GM19193 (cell line): ENCODE measurements around the gene KATNIP.

Experiments
- POLR2A ChIP-seq: IDR thresholded peaks from 4 replicates; pipeline ENCODE4 v1.6.1; 2011; ENCODE audit not compliant: insufficient read depth, insufficient read length; ENCODE audit errors: extremely low read depth

The KATNIP gene

DNA sequence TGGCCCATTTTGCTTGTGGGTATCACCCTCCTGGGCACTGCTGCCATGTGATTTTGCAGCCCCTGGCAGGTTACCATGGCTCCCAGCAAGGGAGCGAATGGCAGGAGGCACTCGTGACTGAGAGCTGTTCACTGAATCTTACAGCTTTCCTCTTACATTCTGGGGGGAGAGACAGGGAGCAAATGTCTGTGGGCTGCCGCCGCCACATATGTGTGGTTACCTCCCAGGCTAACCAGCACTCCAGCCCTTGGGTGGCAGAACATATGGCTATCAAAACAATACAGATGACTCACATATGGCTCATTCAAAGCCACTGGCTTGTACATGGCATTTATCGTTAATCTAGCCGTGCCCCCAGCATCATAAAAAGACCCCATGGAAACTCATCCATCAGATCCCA, 20.0 kb upstream of the KATNIP start:
- no peak for TF ChIP-seq POLR2A

DNA sequence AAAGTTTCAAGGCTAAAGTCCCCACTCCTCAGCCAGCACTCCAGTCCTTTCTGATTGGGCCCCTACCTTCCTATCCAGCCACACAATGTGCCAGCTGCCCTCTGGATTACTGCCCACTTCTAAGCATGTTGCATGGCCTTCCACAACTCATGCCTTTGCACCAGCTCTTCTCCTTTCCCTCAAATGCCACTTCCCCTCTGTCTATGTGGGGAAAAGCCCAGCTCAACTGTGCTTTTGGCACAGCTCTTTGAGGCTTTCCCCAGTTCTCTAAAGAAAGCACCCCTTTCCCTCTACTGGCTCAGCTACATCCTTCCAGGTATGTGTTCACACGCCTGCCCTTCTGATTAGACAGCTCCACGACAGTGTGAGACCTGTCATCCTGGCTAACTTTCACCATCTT, 18.8 kb upstream of the KATNIP start:
- TF ChIP-seq POLR2A: no peak

DNA sequence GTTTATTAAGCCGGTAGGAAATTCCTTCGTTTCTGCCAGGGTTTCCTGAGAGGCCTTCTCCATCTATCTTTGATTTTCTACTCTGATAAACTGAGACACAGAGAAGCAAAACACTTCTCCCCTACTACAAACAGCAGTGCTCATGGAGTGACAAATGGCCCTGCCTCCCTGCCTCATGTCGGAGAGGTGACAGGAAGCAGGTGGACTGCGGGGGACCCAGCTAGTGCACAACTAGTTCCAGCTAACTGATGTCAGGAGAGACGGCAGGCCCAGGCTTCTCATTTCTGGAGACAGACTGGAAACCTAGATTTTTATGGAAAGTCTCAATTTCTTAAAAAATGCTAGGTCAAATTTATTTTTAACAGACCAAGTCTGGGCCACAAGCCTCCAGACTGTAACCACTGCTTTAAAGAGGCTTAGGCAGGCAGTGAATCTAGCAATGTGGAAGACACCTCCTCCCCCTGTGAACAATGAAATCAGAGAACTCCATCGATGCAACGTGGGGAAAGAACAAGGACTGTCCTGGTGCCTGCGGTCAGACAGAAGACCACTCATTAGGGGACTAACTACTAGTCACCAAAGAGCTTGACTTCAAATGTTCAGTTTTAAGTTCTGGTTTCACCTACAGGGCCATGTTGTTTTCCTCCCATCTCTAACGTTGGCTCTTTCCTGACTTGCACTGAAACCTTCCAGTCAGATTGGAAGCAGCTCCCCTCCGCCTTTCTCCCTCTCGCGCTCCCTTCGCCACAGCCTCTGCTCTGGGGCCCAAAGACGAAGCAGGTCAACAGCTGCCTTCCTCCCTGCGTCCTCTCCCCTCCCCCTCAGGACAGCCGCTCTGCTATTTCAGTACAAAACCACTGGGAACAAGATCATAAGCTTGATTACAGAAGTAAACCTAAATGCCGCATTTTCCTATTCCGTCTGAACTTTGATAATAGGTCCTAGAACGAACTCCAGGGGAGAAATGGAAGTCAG, 17.8 kb upstream of the KATNIP start:
- TF ChIP-seq POLR2A: no peak

DNA sequence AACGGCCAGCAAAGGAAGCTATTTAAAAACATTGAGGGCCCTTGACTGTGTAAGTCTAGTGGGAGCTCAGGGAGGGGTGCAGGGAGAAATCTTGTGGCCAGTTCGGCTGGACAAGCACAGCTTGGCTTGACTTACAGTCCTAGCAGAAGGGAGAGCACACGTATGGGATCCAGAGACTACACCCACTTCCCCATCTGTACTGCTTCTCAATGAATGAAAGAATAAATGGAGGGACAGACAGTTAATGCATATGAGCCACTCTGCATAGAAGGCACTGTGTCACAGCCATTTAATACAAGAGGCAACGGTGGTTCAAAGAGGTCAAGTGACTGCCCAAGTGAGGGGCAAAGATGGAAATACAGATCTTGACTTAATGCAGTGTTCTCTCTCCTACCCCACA, 15.7 kb upstream of the KATNIP start:
- no peak for TF ChIP-seq POLR2A

DNA sequence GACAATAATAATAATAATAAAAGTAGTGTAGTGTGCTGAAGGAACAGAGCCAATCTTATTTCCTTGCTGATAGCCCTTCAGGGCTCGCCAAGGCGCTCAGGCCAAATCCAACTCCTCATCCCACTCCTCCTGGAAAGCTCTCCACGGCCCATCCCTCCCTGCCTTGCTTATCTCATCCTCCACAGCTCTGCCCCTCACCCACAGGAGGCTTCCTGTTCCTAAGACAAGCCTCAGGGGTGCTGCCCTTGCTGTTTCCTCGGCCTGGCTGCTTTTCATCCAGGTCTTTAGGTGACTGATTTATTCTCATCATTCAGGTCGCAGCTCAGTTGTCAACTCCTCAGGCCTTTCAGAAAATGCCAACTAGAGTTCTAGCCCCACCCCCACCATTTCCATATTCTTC, 11.4 kb upstream of the KATNIP start:
- no peak for TF ChIP-seq POLR2A

DNA sequence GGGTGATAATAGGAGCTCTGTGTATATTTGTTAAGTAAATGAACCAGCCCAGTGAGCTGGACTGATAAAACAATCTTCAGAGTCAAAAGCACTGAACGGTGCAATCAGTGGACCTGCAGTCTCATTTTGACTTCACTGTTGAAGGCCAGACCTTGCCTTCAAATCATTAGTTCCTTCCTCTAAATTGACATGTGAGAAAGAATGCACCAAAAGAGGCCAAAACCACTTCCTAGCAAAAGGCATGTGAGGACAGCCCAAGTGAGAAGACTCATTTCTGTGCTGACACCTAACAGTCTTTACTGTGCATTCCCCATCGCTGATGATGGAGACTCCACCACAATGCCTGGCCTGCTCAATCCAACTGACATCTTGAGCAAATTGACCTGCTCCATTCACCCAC, 10.8 kb upstream of the KATNIP start:
- no peak for TF ChIP-seq POLR2A

DNA sequence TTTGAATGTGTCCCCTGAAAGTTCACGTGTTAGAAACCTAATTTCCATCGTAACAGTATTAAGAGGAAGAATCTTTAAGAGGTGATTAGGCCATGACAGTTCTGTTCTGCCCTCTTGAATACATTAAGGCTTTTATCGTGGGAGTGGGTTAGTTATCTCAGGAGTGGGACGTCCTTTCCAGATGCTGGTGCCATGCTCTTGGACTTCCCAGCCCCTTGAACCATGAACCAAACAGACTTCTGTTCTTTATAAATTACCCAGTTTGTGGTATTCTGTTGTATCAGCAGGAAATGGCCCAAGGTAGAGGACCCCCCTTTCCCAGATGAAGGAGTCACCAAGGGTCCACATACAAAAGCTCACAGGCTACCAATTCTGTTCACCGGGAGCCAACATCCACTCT, 10.3 kb upstream of the KATNIP start:
- no peak for TF ChIP-seq POLR2A

DNA sequence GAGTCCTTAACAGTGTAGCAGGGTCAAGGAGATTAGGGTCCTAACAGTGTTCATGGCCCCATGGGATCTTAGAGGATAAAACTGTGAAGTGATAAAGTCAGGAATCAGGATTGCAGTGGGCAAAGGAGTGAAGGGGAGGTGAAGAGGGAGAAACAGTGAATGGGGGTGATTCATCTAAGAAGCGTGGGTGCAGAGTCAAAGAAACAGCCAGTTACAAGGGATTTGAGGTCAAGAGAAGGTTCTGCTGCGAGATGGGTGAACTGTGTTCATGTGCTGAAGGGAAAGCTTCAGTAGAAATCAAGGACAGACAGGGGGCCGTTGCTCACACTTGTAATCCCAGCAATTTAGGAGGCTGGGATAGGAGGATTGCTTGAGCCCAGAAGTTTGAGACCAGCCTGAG, 6.1 kb upstream of the KATNIP start:
- TF ChIP-seq POLR2A: no peak

DNA sequence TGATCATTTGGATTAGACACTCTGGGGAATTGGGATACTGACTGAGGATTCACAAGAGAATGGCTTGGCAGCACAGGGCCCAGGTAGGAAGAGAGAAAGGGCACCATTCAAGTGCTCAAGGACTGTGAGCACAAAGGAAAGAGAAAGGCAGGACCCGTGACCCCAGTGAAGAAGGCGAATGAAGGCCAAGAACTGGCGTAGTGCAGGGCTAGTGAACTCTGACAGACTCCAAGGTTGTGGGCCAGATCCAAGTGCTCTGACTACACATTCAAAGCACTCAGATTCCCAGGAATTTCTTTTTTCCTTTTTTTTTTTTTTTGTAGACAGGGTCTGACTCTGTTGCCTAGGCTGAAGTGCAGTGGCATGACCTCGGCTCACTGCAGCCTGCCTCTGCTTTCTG, 5.3 kb upstream of the KATNIP start:
- TF ChIP-seq POLR2A: no peak

DNA sequence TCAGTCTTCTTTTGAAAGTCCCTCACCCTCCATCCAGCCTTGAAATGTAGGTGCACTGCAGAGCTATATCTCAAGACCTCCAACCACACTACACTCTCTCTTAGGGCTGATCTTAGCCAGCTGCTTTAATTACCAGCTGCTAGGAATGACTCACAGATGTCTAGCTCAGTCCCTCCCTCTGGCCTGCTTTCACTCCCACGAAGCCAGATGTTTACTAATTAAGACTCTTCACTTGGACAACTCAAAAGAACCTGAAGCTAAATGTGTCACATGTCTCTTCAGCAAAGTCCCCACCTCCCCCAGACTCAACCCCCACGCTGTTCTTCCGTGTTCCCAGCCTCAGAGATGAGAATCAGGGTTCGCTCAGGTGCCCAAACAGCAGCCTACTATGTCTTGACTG, 2.8 kb upstream of the KATNIP start:
- TF ChIP-seq POLR2A: no peak

DNA sequence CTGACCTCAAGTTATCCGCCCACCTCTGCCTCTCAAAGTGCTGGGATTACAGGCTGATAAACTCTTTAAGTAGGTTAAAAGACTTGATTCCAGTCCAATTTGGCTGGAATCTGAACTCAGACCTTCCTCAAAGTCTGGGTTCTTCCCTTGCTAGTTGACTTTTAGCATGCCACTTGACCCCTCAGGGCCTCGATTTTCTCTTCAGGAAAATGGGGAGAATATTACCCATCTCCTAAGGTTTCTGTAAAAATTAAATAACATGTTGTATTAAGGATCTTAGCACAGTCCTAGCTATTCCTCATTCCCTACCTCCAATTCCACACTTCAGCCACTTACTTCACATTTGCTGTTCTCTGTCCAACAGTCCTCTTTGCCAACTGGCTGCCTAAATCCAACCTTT, 2.1 kb upstream of the KATNIP start:
- TF ChIP-seq POLR2A: no peak

DNA sequence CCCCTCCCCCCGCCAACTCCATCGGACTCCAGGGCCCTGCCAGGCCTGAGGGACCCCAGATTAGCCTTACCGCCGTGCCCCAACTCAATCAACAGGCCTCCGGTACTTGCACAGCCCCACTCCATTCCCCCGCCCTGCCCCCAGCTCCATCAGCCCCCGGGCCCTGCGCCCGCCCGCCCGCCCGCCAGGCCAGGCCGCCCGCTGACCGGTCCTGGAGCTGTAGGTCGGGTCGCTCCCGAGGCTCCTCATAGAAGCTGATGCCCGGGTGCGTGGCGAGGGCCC, 539 bp upstream of the KATNIP start:
- no peak for TF ChIP-seq POLR2A

DNA sequence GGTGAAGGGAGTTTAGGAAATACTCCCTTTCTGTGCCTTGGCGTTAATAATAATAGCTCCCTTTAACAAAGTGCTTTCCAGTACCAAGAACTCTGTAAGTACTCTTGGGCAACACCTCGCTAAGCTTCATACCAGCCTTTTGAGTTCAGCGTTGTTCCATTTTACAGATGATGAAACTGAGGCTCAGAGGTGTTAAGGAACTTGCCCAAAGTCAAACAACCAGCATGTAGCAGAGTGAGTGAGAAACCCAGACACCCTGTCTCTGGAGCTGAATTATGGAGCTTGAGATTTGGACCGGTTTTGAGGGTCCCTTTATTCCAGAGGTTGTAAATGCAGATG, 607 bp downstream of the KATNIP start:
- no peak for TF ChIP-seq POLR2A

DNA sequence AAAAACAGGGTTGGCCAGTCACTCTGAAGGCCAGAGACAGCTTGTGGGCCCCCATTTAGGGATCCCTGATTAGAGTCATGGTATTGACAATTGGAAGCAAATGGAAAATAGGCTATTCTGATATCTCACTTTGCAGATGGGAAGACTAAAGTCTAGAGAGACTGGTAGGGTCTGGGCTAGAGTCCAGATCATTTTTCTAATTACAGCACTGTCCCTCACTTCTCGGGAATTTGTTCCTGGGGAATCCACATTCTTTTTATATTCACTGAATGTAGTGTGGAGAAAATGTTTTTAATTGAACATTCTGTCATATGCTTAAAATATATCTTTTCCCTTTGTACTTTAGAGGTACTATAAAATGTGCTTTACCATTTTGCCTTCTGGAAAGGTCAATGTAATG, 1.1 kb downstream of the KATNIP start:
- TF ChIP-seq POLR2A: no peak

DNA sequence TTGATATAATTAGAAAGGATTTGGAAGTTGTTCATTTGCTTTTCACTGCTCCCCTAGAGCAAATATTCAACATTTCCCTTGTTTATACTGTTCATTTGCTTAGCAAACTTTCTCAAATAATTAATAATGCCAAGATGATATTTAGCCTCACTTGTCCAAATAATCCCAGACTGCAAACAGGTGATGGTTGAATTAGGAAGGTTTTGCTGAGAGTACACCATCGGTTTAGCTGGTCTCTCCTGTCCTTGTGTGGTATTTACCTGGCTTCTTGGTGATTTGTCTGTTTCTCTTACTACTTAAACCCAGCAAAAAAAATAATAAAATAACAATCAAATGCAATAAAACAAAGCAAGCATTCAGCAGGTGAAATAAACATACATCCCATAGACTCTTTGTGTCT, 6.5 kb downstream of the KATNIP start:
- no peak for TF ChIP-seq POLR2A

DNA sequence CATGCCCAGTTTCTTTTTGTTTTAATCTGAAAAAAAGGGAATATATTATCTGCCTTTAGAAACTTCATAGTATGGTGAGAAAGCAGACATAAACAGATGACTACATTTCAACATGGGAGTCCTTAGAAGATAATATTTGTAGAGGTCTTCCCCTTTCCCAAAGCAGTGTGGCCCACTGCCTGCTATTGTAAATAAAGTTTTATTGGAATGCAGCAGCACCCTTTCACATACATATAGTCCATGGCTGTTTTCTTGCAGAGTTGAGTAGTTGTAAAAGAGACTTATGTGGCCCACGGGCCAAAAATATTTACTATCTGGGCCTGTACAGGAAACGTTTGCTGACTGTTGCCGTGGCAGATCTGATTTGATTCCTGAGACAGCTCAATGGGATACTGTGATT, 8.5 kb downstream of the KATNIP start:
- TF ChIP-seq POLR2A: no peak

DNA sequence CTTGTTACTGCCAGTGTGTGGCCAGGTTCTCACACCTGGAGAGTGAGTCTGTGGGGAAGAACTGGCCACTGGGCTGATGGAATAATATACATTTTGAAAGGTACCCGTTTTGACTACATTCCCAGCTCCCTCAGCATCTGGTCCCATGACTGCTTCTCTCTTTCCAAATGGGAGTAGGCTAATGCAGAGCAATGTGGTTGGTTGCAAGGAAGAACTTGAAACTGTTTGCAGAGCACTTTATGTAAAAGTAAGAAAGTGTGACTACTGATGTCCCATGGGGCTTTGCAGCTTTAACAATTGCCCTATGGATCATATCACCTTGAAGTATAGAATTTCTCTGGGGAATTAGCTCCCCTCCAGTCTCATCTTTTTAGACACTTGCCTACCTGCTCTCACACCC, 9.0 kb downstream of the KATNIP start:
- no peak for TF ChIP-seq POLR2A
